H1 (cell line): ENCODE results near the gene MSI2. TPM values are rescaled to one million over a fixed set of nuclear protein-coding genes. Genes with fewer than 3 reads are reported as not detected.

ENCODE experiments used
- CTCF ChIA-PET: fragments of 300-600 bp; sonication (Branson Sonifier 250); formaldehyde crosslinking; loops from one replicate; lab custom pipeline; 2021; ENCODE audit not compliant: partially characterized antibody; lab: Charles Lee
- POLR2A ChIA-PET: fragments of 300-600 bp; sonication (Branson Sonifier 250); formaldehyde crosslinking; loops from one replicate; lab custom pipeline; 2021; ENCODE audit warnings: inconsistent platforms; ENCODE audit not compliant: partially characterized antibody; lab: Charles Lee
- DNase-seq, 2 experiments: peaks; one replicate each; pipeline versions ENCODE4 v3.0.0 to v3.0.0-alpha.2; 2010 to 2022; ENCODE audit warnings: low spot score in 2 of 2, low read depth in 1 of 2, mixed read lengths in 1 of 2
- FAIRE-seq: peaks from 2 replicates; lab custom pipeline; 2011; peaks lifted over from hg19 to GRCh38; lab: Jason Lieb, UNC
- H2AFZ ChIP-seq: 2 replicates; pipeline ENCODE4 v1.8.1; 2012; ENCODE audit warnings: low read length, inconsistent platforms
- H2AK5ac ChIP-seq: 2 replicates; pipeline ENCODE4 v1.6.1; 2013; ENCODE audit warnings: low read depth, low read length
- H2BK120ac ChIP-seq: replicated peaks from 2 replicates; pipeline ENCODE3; 2013; ENCODE audit warnings: low read depth, low read length, inconsistent platforms
- H2BK12ac ChIP-seq: 2 replicates; pipeline ENCODE4 v1.6.1; 2013; ENCODE audit warnings: low read depth, low read length
- H2BK15ac ChIP-seq: 2 replicates; pipeline ENCODE4 v1.6.1; 2013; ENCODE audit warnings: low read length
- H2BK20ac ChIP-seq: 2 replicates; pipeline ENCODE4 v1.6.1; 2013; ENCODE audit warnings: low read length
- H2BK5ac ChIP-seq: 2 replicates; pipeline ENCODE4 v1.6.1; 2013; ENCODE audit warnings: low read depth, low read length
- H3K14ac ChIP-seq: 2 replicates; pipeline ENCODE4 v1.6.1; 2013; ENCODE audit warnings: inconsistent platforms; ENCODE audit not compliant: insufficient read length
- H3K18ac ChIP-seq: 2 replicates; pipeline ENCODE4 v1.6.1; 2013; ENCODE audit warnings: low read length; ENCODE audit errors: extremely low read depth
- H3K23ac ChIP-seq: 2 replicates; pipeline ENCODE4 v1.6.1; 2013; ENCODE audit warnings: inconsistent platforms; ENCODE audit not compliant: insufficient read length
- H3K23me2 ChIP-seq: 2 replicates; pipeline ENCODE4 v1.6.1; 2013; ENCODE audit warnings: low read depth, low read length
- H3K27ac ChIP-seq: 2 replicates; pipeline ENCODE4 v1.6.1; 2011; ENCODE audit warnings: low read depth, low read length, inconsistent platforms
- H3K27me3 ChIP-seq, 4 experiments: replicated peaks in 1 of 4; 1 replicate in 1 of 4; 2 replicates in 3 of 4; pipeline versions ENCODE4 v1.6.1 to v1.8.1; 2011 to 2013; ENCODE audit warnings: low read length in 3 of 4, mild to moderate bottlenecking in 3 of 4, inconsistent platforms in 2 of 4, mixed read lengths in 2 of 4, moderate library complexity in 1 of 4; ENCODE audit not compliant: control insufficient read depth in 3 of 4, insufficient read depth in 3 of 4; ENCODE audit errors: extremely low read depth in 1 of 4
- H3K36me3 ChIP-seq, 4 experiments: 2 replicates each; pipeline versions ENCODE4 v1.6.1 to v1.8.1; 2011 to 2013; ENCODE audit warnings: mild to moderate bottlenecking in 4 of 4, low read length in 3 of 4, moderate library complexity in 2 of 4, control low read depth in 1 of 4, inconsistent platforms in 1 of 4; ENCODE audit not compliant: insufficient read depth in 4 of 4, control insufficient read depth in 2 of 4
- H3K4ac ChIP-seq: replicated peaks from 2 replicates; pipeline ENCODE3; 2013; ENCODE audit warnings: low read length, low read depth, mixed read lengths, inconsistent platforms; ENCODE audit not compliant: insufficient read length
- H3K4me1 ChIP-seq, 4 experiments: replicated peaks in 1 of 4; 1 replicate in 1 of 4; 2 replicates in 3 of 4; pipeline versions ENCODE4 v1.6.1 to v1.8.1; 2011 to 2013; ENCODE audit warnings: low read length in 3 of 4, inconsistent platforms in 2 of 4, mixed read lengths in 1 of 4; ENCODE audit not compliant: insufficient read depth in 4 of 4, control insufficient read depth in 3 of 4
- H3K4me2 ChIP-seq, 2 experiments: 2 replicates each; pipeline versions ENCODE4 v1.6.1 to v1.8.1; 2011 to 2013; ENCODE audit warnings: low read depth in 2 of 2, low read length in 2 of 2, control low read depth in 1 of 2, inconsistent platforms in 1 of 2, mild to moderate bottlenecking in 1 of 2; ENCODE audit not compliant: insufficient read depth in 1 of 2
- H3K4me3 ChIP-seq, 4 experiments: fragments of 200-600, 300-600 bp in 1 of 4; sonication (generic), shearing (Covaris generic), sonication (Bioruptor Twin) in 1 of 4; 2 replicates each; pipeline versions ENCODE4 v1.5.1 to v1.8.1; 2011 to 2016; ENCODE audit warnings: low read length in 4 of 4, low read depth in 3 of 4, control low read depth in 2 of 4, inconsistent platforms in 2 of 4, mild to moderate bottlenecking in 2 of 4, mixed read lengths in 1 of 4, moderate library complexity in 1 of 4; ENCODE audit not compliant: insufficient read depth in 2 of 4; ENCODE audit errors: extremely low read depth in 1 of 4
- H3K56ac ChIP-seq: replicated peaks from 2 replicates; pipeline ENCODE3; 2013; ENCODE audit warnings: low read depth, mild to moderate bottlenecking, mixed read lengths, low read length, inconsistent platforms; ENCODE audit not compliant: insufficient read length
- H3K79me1 ChIP-seq: 2 replicates; pipeline ENCODE4 v1.6.1; 2013; ENCODE audit warnings: low read depth, low read length, control low read depth
- H3K79me2 ChIP-seq, 2 experiments: 2 replicates each; pipeline versions ENCODE4 v1.6.1 to v1.8.1; 2012 to 2013; ENCODE audit warnings: low read length in 2 of 2, mild to moderate bottlenecking in 2 of 2, inconsistent platforms in 1 of 2; ENCODE audit not compliant: insufficient read depth in 2 of 2, control insufficient read depth in 1 of 2
- H3K9ac ChIP-seq, 4 experiments: replicated peaks in 1 of 4; 1 replicate in 1 of 4; 2 replicates in 3 of 4; pipeline versions ENCODE4 v1.6.1 to v1.8.1; 2011 to 2013; ENCODE audit warnings: low read depth in 3 of 4, low read length in 3 of 4, control low read depth in 2 of 4, mild to moderate bottlenecking in 2 of 4, moderate library complexity in 2 of 4, inconsistent platforms in 1 of 4; ENCODE audit errors: extremely low read depth in 1 of 4
- H3K9me3 ChIP-seq, 2 experiments: 2 replicates each; pipeline versions ENCODE4 v1.6.1 to v1.8.1; 2012 to 2013; ENCODE audit warnings: mild to moderate bottlenecking in 2 of 2, moderate library complexity in 2 of 2, control low read depth in 1 of 2, inconsistent platforms in 1 of 2, low read depth in 1 of 2, low read length in 1 of 2, mixed read lengths in 1 of 2; ENCODE audit not compliant: insufficient read depth in 2 of 2
- H4K20me1 ChIP-seq, 2 experiments: replicated peaks in 1 of 2; 2 replicates each; pipeline versions ENCODE3 to v1.8.1; 2011 to 2013; ENCODE audit warnings: inconsistent platforms in 2 of 2, low read length in 2 of 2, mild to moderate bottlenecking in 1 of 2; ENCODE audit not compliant: insufficient read depth in 2 of 2, control insufficient read depth in 1 of 2
- H4K5ac ChIP-seq: 2 replicates; pipeline ENCODE4 v1.6.1; 2013; ENCODE audit warnings: low read length, low read depth, mixed read lengths, inconsistent platforms; ENCODE audit not compliant: insufficient read length
- H4K8ac ChIP-seq: 2 replicates; pipeline ENCODE4 v1.8.0; 2013; ENCODE audit warnings: mild to moderate bottlenecking, moderate library complexity, low read length, inconsistent platforms; ENCODE audit not compliant: insufficient read depth; ENCODE audit errors: extremely low read depth
- H4K91ac ChIP-seq: replicated peaks from 2 replicates; pipeline ENCODE3; 2013; ENCODE audit warnings: low read length, mixed read lengths, inconsistent platforms; ENCODE audit not compliant: insufficient read length
- ASH2L ChIP-seq: fragments of 200-600, 300-600 bp; sonication (generic); IDR thresholded peaks from one replicate; pipeline ENCODE4 v1.7.1; 2017; ENCODE audit warnings: low read length
- CEBPB ChIP-seq: IDR thresholded peaks from 2 replicates; pipeline ENCODE4 v1.6.1; 2012; ENCODE audit warnings: low read depth, low read length
- CHD1 ChIP-seq: IDR thresholded peaks from 2 replicates; pipeline ENCODE4 v1.6.1; 2012; ENCODE audit warnings: low read depth, low read length, improper control_type of control experiment
- CTBP2 ChIP-seq: IDR thresholded peaks from 2 replicates; pipeline ENCODE4 v1.7.0; 2011; ENCODE audit warnings: borderline replicate concordance, mild to moderate bottlenecking, moderate library complexity, mixed read lengths, low read length; ENCODE audit not compliant: insufficient read depth, insufficient read length
- EZH2 ChIP-seq: fragments of 200-600 bp; sonication (generic); IDR thresholded peaks from 2 replicates; pipeline ENCODE4 v1.7.1; 2012; ENCODE audit warnings: low read depth, mild to moderate bottlenecking, moderate library complexity, low read length, inconsistent platforms; ENCODE audit not compliant: severe bottlenecking
- JUND ChIP-seq: IDR thresholded peaks from 2 replicates; pipeline ENCODE4 v1.6.1; 2011; ENCODE audit warnings: mild to moderate bottlenecking, improper control_type of control experiment, low read length
- RFX5 ChIP-seq: IDR thresholded peaks from 2 replicates; pipeline ENCODE4 v1.6.1; 2011; ENCODE audit warnings: low read depth, low read length, improper control_type of control experiment, borderline replicate concordance
- RNF2 ChIP-seq: fragments of 200-900, 300-1000 bp; sonication (generic); IDR thresholded peaks from 2 replicates; pipeline ENCODE4 v1.7.1; 2016; ENCODE audit warnings: borderline replicate concordance, low read depth, mild to moderate bottlenecking, antibody characterized with exemption, low read length; ENCODE audit not compliant: poor library complexity, severe bottlenecking; ENCODE audit errors: missing control alignments
- SIRT6 ChIP-seq: IDR thresholded peaks from one replicate; pipeline ENCODE4 v1.7.1; 2012; ENCODE audit warnings: low read length, inconsistent platforms
- SP1 ChIP-seq: IDR thresholded peaks from 2 replicates; pipeline ENCODE4 v1.6.1; 2011; ENCODE audit warnings: low read depth, low read length
- WGBS, 2 experiments: shearing (Covaris generic) in 1 of 2; methylation state at CpG; one replicate each; pipeline versions ENCODE4 v1.1.6 to v1.1.7; 2013 to 2015; ENCODE audit warnings: low lambda C conversion rate in 2 of 2, mixed read lengths in 2 of 2, inconsistent platforms in 1 of 2, low coverage in 1 of 2, missing lambda C conversion rate in 1 of 2; ENCODE audit not compliant: insufficient replicate concordance in 2 of 2, insufficient coverage in 1 of 2, insufficient read length in 1 of 2; ENCODE audit errors: extremely low coverage in 1 of 2, missing lambda C conversion rate in 1 of 2; 5-methylcytosine and 5-hydroxymethylcytosine counted together
- polyA plus RNA-seq, 7 experiments: library from polyadenylated mRNA; depleted of rRNA in 3 of 7; stranded (reverse) in 5 of 7; unstranded in 2 of 7; fragments of >200 nt in 5 of 7; fragments of 200-250 nt in 2 of 7; gene quantifications; 1 replicate in 5 of 7; 2 replicates in 1 of 7; 4 replicates in 1 of 7; pipeline versions ENCODE4 v1.2.1 to v1.2.3, GENCODE V29; 2011 to 2013; ENCODE audit warnings: missing spikeins in 2 of 7, mixed read lengths in 2 of 7
- total RNA-seq: library from RNA; stranded (reverse); fragmentation: NEBNext Ultra II Directional; extraction: Animal tissue kit (Norgen Biotek cat#: 25700); gene quantifications from 2 replicates; pipeline ENCODE4 v1.2.1, GENCODE V29; 2021
- TF ChIP-seq, protein P1 (sequence below): IDR thresholded peaks from 2 replicates; pipeline ENCODE4 v1.6.1; 2012; ENCODE audit warnings: inconsistent platforms
- TF ChIP-seq, protein P2 (sequence below): IDR thresholded peaks from 2 replicates; pipeline ENCODE4 v1.6.1; 2011; ENCODE audit warnings: low read depth, mild to moderate bottlenecking, low read length; ENCODE audit not compliant: insufficient read depth

Gene MSI2
- total and polyA plus RNA-seq, 2 of the 8 experiments (the other 6 are each of a cell fraction or from before 2014, with no cell fraction given) = 36.7 to 80.6 TPM

DNA sequence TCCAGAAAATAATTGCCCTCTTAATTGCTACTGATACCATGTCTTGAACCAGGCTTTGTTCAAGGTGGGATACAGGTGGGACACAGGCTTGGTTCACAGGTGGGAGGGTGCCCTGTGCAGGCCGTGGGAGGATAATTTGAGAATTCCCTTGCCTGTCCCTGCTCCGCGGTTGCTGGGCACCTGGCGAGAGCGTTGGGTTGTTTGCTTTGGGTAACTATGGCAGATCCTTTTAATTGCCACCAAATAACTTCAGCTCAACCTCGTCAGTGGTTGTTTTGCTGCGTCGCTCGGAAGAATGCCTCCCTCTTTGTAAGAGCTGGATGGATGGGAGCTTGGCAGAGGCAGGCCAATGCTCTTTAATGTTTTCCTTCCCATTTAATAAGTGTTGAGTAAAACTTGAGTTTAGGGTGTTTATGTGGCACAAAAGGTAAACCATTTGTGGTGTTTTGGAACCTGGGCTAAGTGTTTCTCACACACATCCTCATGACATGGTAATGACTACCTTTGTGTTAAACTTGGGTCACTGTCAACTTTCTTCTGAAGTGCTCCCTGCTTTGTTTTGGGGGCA, 202.5 kb downstream of the MSI2 start:
- H3K9me3 ChIP-seq = no peaks in the 10 kb centered on the region
- no peak for FAIRE-seq
- ChIA-PET POLR2A (no interaction called here), CTCF (interaction anchor here (0.9 to 1.3 kb wide), 2 partner anchors 10 to 216 kb away, joined by 3 read pairs; no protein-coding TSS in a partner anchor)
- no peak overlapping the region for H2BK5ac ChIP-seq
- 97% methylated on average over 9 of the region's 9 CpGs; no CpG with 5 or more reads in 1 of the 2 experiments for WGBS, 2 experiments
- H4K91ac ChIP-seq = no peak overlapping the region
- H3K79me2 ChIP-seq = peaks cover 0 to 11% of the 10 kb centered on the region in 2 experiments; a peak in 1 of 4 replicates
- H3K14ac ChIP-seq = no peak overlapping the region
- H3K4me3 ChIP-seq = no peak overlapping the region
- no peak overlapping the region for H2AK5ac ChIP-seq
- no peaks in the 10 kb centered on the region for H3K27me3 ChIP-seq
- H4K20me1 ChIP-seq = no peaks in the 10 kb centered on the region
- H3K23ac ChIP-seq = no peak overlapping the region
- H3K18ac ChIP-seq = no peak overlapping the region
- H3K27ac ChIP-seq = no peak overlapping the region
- DNase-seq = no peak
- H3K36me3 ChIP-seq = no peaks in the 10 kb centered on the region
- peaks cover 0 to 9% (median 2%) of the 10 kb centered on the region in 4 experiments; a peak in 4 of 7 replicates for H3K4me1 ChIP-seq
- H2AFZ ChIP-seq = no peak overlapping the region
- H2BK20ac ChIP-seq = no peak overlapping the region
- H2BK12ac ChIP-seq = no peak overlapping the region
- no peaks in the 10 kb centered on the region; the same call in 1 of the 2 replicates for H3K79me1 ChIP-seq
- peaks cover under 1% of the 10 kb centered on the region; the same call in 1 of the 2 replicates for H3K23me2 ChIP-seq
- no peak overlapping the region for H3K9ac ChIP-seq
- H4K8ac ChIP-seq = no peak overlapping the region
- H4K5ac ChIP-seq = no peak overlapping the region
- no peak overlapping the region for H3K56ac ChIP-seq
- H3K4me2 ChIP-seq = no peak overlapping the region
- no peak overlapping the region for H3K4ac ChIP-seq
- no peak overlapping the region for H2BK120ac ChIP-seq
- no peak overlapping the region for H2BK15ac ChIP-seq
- TF ChIP-seq CHD1 (no peak), CEBPB (no peak), JUND (no peak), RFX5 (no peak), SP1 (no peak), CTBP2 (no peak), ASH2L (no peak), EZH2 (no peak), RNF2 (no peak), SIRT6 (no peak)
- TF ChIP-seq, protein P1, sequence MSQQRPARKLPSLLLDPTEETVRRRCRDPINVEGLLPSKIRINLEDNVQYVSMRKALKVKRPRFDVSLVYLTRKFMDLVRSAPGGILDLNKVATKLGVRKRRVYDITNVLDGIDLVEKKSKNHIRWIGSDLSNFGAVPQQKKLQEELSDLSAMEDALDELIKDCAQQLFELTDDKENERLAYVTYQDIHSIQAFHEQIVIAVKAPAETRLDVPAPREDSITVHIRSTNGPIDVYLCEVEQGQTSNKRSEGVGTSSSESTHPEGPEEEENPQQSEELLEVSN = no peak
- TF ChIP-seq, protein P2, sequence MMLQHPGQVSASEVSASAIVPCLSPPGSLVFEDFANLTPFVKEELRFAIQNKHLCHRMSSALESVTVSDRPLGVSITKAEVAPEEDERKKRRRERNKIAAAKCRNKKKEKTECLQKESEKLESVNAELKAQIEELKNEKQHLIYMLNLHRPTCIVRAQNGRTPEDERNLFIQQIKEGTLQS = no peak
